Measurements from ENCODE around the gene TMEM41A. TPM values are rescaled to one million over a fixed set of nuclear protein-coding genes. Genes with fewer than 3 reads are reported as not detected.
A peak's percentile ranks its signal among the peaks of the same experiment; 100 is the strongest.

Gene TMEM41A
- total and polyA plus RNA-seq, 2 experiments from 2014 or later: 40.9 to 73.7 TPM

GRCh38 chr3:185507883-185508282, 9.0 kb upstream of the TMEM41A start:
- peak overlapping the region; percentile 30 for H3K27ac ChIP-seq
- H3K36me3 ChIP-seq: no peaks in the 10 kb centered on the region
- no peak for DNase-seq (ENCODE audit: low read depth in 1 of 2, low spot score in 1 of 2)
- H3K4me3 ChIP-seq: no peak overlapping the region
- no peak for TF ChIP-seq CTCF (IDR thresholded peaks at IDR 0.05; ENCODE audit: low read depth, low read length)
- no peaks in the 10 kb centered on the region for H3K27me3 ChIP-seq
- H3K4me1 ChIP-seq (ENCODE audit: low read depth): peaks cover 11% of the 10 kb centered on the region
- H3K9me3 ChIP-seq (ENCODE audit: low read depth): no peaks in the 10 kb centered on the region

- H3K9me3 ChIP-seq (ENCODE audit: low read depth): no peaks in the 10 kb centered on the region
- H3K27me3 ChIP-seq: no peaks in the 10 kb centered on the region
- peaks cover 19% of the 10 kb centered on the region for H3K4me1 ChIP-seq (ENCODE audit: low read depth)
- DNase-seq (ENCODE audit: low read depth in 1 of 2, low spot score in 1 of 2): no peak
- TF ChIP-seq CTCF (IDR thresholded peaks at IDR 0.05; ENCODE audit: low read depth, low read length): no peak
- no peak overlapping the region for H3K4me3 ChIP-seq
- no peak overlapping the region for H3K27ac ChIP-seq
- H3K36me3 ChIP-seq: no peaks in the 10 kb centered on the region
Measured at GRCh38 chr3:185504636-185505035, 5.8 kb upstream of the TMEM41A start.

- Histone ChIP-seq H3K36me3 (no peaks in the 10 kb centered on the region), H3K27me3 (no peaks in the 10 kb centered on the region), H3K27ac (peak overlapping the region; percentile 93), H3K4me1 (ENCODE audit: low read depth) (peaks cover 19% of the 10 kb centered on the region), H3K9me3 (ENCODE audit: low read depth) (no peaks in the 10 kb centered on the region), H3K4me3 (no peak overlapping the region)
- peak in 1 of 2 donors; percentile 10 for DNase-seq (ENCODE audit: low read depth in 1 of 2, low spot score in 1 of 2)
- TF ChIP-seq CTCF (IDR thresholded peaks at IDR 0.05; ENCODE audit: low read depth, low read length): no peak
Measured at GRCh38 chr3:185503521-185503920, 4.7 kb upstream of the TMEM41A start.

GRCh38 chr3:185502987-185503386, 4.2 kb upstream of the TMEM41A start:
- Histone ChIP-seq H3K4me1 (ENCODE audit: low read depth) (peaks cover 19% of the 10 kb centered on the region), H3K27ac (peak overlapping the region; percentile 93), H3K9me3 (ENCODE audit: low read depth) (no peaks in the 10 kb centered on the region), H3K36me3 (no peaks in the 10 kb centered on the region), H3K27me3 (no peaks in the 10 kb centered on the region), H3K4me3 (no peak overlapping the region)
- peak in 1 of 2 donors; percentile 84 for DNase-seq (ENCODE audit: low read depth in 1 of 2, low spot score in 1 of 2)
- TF ChIP-seq CTCF (IDR thresholded peaks at IDR 0.05; ENCODE audit: low read depth, low read length): no peak

- H3K4me1 ChIP-seq (ENCODE audit: low read depth): no peaks in the 10 kb centered on the region
- peaks cover 61% of the 10 kb centered on the region for H3K36me3 ChIP-seq
- H3K9me3 ChIP-seq (ENCODE audit: low read depth): no peaks in the 10 kb centered on the region
- no peak for DNase-seq (ENCODE audit: low read depth in 1 of 2, low spot score in 1 of 2)
- no peak overlapping the region for H3K27ac ChIP-seq
- H3K27me3 ChIP-seq: no peaks in the 10 kb centered on the region
- no peak for TF ChIP-seq CTCF (IDR thresholded peaks at IDR 0.05; ENCODE audit: low read depth, low read length)
- H3K4me3 ChIP-seq: no peak overlapping the region
Measured at GRCh38 chr3:185490241-185490640, 8.6 kb downstream of the TMEM41A start.

- Histone ChIP-seq H3K4me1 (ENCODE audit: low read depth) (no peaks in the 10 kb centered on the region), H3K27me3 (no peaks in the 10 kb centered on the region), H3K36me3 (peaks cover 54% of the 10 kb centered on the region), H3K27ac (no peak overlapping the region), H3K4me3 (no peak overlapping the region), H3K9me3 (ENCODE audit: low read depth) (no peaks in the 10 kb centered on the region)
- no peak for TF ChIP-seq CTCF (IDR thresholded peaks at IDR 0.05; ENCODE audit: low read depth, low read length)
- DNase-seq (ENCODE audit: low read depth in 1 of 2, low spot score in 1 of 2): no peak
Measured at GRCh38 chr3:185489462-185489861, 9.4 kb downstream of the TMEM41A start.
